Neuron (in vitro differentiated cells): ENCODE results near the gene HOXB1.

Experiments
- H2AFZ ChIP-seq: one replicate; pipeline ENCODE4 v1.6.1; 2013; ENCODE audit warnings: low read depth, mild to moderate bottlenecking, inconsistent platforms, low read length, moderate library complexity
- H3K27me3 ChIP-seq: one replicate; pipeline ENCODE4 v1.6.1; 2013; ENCODE audit warnings: low read length; ENCODE audit not compliant: insufficient read depth
- H3K36me3 ChIP-seq: one replicate; pipeline ENCODE4 v1.6.1; 2013; ENCODE audit warnings: low read length; ENCODE audit not compliant: insufficient read depth
- H3K4me1 ChIP-seq: one replicate; pipeline ENCODE4 v1.6.1; 2013; ENCODE audit warnings: low read length; ENCODE audit not compliant: insufficient read depth
- H3K4me3 ChIP-seq: 2 replicates; pipeline ENCODE4 v1.5.1; 2013; ENCODE audit warnings: mild to moderate bottlenecking, low read length, moderate library complexity
- H3K9me3 ChIP-seq: one replicate; pipeline ENCODE4 v1.6.1; 2013; ENCODE audit warnings: low read length

HOXB1 gene

GRCh38 chr17:48546924-48547807 is 16.4 kb upstream of the HOXB1 start:
- Histone ChIP-seq H3K9me3 (no peaks in the 10 kb centered on the region), H3K4me1 (no peaks in the 10 kb centered on the region), H3K27me3 (peaks cover 66% of the 10 kb centered on the region), H2AFZ (no peak overlapping the region), H3K36me3 (no peaks in the 10 kb centered on the region), H3K4me3 (peak overlapping the region; percentile 7)

- Histone ChIP-seq H2AFZ (no peak overlapping the region), H3K4me1 (no peaks in the 10 kb centered on the region), H3K4me3 (peak overlapping the region; percentile 7), H3K36me3 (no peaks in the 10 kb centered on the region), H3K27me3 (peaks cover 71% of the 10 kb centered on the region), H3K9me3 (no peaks in the 10 kb centered on the region)
These were observed 15.5 kb upstream of the HOXB1 start for GRCh38 chr17:48546137-48546923.

DNA sequence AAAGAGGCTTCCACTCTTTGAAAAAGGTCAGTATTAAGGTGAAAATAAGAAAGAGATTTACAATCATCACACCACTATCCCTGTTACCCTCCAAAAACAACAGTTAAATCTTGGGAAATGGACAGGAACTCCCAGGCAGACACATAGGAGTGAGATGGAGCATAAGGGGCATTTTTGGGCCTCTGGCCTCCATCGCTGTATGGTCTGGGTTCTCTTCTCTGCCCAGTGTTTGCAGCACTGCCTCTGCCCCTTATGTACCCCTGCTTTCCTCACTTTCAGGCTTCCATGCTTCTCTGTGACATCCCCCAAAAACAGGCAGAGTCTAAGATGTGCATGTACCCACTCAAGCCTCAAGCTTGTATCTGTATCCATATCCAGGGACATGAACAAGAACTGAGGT is 14.7 kb upstream of the HOXB1 start:
- Histone ChIP-seq H3K27me3 (peaks cover 77% of the 10 kb centered on the region), H2AFZ (no peak overlapping the region), H3K4me1 (no peaks in the 10 kb centered on the region), H3K9me3 (no peaks in the 10 kb centered on the region), H3K36me3 (no peaks in the 10 kb centered on the region), H3K4me3 (no peak overlapping the region)

DNA sequence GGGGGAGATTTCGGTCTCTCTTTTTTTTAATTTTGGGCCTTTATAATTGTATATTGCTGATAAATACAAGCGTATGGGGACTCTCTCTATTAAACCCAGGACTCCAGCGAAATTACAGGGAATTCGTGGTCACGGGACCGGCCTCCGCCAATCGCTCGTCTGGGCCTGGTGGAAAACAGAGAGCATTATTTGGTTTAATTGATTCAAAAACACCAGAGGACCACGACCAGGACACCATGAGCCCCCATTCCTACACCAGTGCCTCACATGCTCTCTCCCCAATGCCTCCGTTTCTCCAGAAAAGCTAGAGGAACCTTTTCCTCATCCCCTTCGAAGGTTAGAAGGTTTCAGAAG is 14.2 kb upstream of the HOXB1 start, which contains the start of gene HOXB2:
HOXB2 (minus strand) TSS at position 88 of the 354 bp plus-strand sequence. CDS start 198 bp downstream, outside the sequence.
- peak within 1 kb of the TSS; percentile 46 for H3K4me3 ChIP-seq
- H3K36me3 ChIP-seq: no peaks in the 10 kb centered on the region
- peaks cover 79% of the 10 kb centered on the region for H3K27me3 ChIP-seq
- H3K4me1 ChIP-seq: no peaks in the 10 kb centered on the region
- no peaks in the 10 kb centered on the region for H3K9me3 ChIP-seq
- no peak within 1 kb of the TSS for H2AFZ ChIP-seq

GRCh38 chr17:48544349-48545021 is 13.7 kb upstream of the HOXB1 start:
- H2AFZ ChIP-seq: no peak overlapping the region
- peaks cover 81% of the 10 kb centered on the region for H3K27me3 ChIP-seq
- no peaks in the 10 kb centered on the region for H3K9me3 ChIP-seq
- H3K4me3 ChIP-seq: peak overlapping the region; percentile 46
- H3K4me1 ChIP-seq: no peaks in the 10 kb centered on the region
- no peaks in the 10 kb centered on the region for H3K36me3 ChIP-seq

- no peak overlapping the region for H2AFZ ChIP-seq
- H3K36me3 ChIP-seq: no peaks in the 10 kb centered on the region
- H3K9me3 ChIP-seq: no peaks in the 10 kb centered on the region
- peak overlapping the region; percentile 46 for H3K4me3 ChIP-seq
- no peaks in the 10 kb centered on the region for H3K4me1 ChIP-seq
- peaks cover 85% of the 10 kb centered on the region for H3K27me3 ChIP-seq
These were observed 13.1 kb upstream of the HOXB1 start for GRCh38 chr17:48543854-48544348.

DNA sequence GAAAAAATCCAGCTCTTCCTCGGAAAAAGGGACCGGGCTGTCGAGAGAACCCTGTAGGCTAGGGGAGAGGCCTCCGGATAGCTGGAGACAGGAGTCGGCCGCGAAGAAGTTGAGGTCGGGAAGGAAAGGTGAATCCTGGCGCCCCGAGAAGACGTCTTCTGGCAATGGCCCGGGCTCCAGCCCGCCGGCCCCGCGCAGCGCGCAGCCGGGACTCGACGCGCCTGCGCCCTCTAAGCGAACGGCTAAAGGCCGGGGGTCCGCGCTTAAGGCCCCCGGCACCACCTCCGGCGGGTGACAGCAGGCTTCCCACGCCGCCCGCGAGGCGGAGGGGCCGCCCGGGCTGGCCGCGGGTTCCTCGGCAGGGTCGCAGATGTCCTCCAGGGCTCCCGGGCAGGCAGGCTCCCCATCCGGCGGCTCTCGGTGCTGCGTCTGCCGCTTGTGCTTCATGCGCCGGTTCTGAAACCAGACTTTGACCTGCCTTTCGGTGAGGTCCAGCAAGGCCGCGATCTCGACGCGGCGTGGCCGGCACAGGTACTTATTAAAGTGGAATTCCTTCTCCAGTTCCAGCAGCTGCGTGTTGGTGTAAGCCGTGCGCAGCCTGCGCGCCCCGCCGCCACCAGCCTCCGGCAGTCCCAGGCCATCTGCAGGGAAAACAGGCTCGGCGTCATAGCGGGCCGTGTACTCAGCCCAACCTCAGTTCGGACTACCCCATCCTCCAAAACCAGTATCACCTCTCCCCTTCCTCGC is 12.5 kb upstream of the HOXB1 start:
- H3K4me1 ChIP-seq: no peaks in the 10 kb centered on the region
- peaks cover 81% of the 10 kb centered on the region for H3K27me3 ChIP-seq
- H2AFZ ChIP-seq: peak overlapping the region; percentile 85

DNA sequence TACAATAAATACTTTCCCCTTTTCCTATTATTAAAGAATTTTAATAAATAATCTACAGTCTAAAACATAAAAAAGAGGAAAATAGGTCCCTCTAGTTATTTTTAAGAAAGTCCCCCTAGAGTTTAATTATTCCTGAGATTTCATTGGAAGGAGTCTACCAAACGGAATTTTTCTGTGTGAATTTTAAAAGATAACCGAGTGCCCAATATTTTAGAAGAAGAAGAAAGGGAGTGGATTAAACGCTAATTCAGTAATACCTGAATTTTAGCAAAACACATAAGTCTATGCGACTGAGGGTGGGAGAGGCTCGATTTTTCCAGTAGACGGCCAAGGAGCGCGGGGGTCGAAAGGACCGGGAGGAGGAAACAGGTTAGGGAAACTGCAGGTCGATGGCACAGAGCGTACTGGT is 11.9 kb upstream of the HOXB1 start:
- Histone ChIP-seq H3K4me3 (peak overlapping the region; percentile 46), H3K27me3 (peaks cover 76% of the 10 kb centered on the region), H3K4me1 (no peaks in the 10 kb centered on the region), H3K36me3 (no peaks in the 10 kb centered on the region), H2AFZ (peak overlapping the region; percentile 85), H3K9me3 (no peaks in the 10 kb centered on the region)

More for the DNA sequence above, 12.5 kb upstream of the HOXB1 start:
- Histone ChIP-seq H3K36me3 (no peaks in the 10 kb centered on the region), H3K4me3 (peak overlapping the region; percentile 46), H3K9me3 (no peaks in the 10 kb centered on the region)

DNA sequence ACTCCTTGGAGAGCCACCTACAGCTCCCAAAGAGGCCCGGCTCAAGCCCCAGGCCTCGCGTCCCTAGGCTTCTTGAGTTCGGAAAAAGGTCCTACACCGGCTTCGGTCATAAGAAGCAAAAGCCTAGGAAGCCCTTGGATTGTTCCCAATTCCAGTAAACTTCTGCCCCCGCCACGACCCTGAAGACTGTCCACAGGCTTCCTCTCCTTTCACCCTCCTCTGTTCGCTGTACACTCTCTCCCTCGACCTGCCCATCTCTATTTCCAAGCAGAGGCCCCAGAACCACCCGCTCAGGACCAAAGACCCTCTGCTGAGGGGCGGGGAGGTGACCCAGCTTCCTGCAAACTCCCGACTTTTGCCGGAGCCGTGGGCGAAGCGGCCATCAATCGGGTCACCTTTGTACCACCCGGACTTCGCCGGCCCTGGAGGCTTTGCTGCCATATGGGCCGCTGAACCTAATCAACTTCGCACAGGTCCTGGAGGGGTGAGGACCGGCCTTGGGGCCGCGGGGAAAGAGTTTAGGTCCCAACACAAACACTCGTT is 11.4 kb upstream of the HOXB1 start:
- H3K4me3 ChIP-seq: peak overlapping the region; percentile 28

GRCh38 chr17:48541577-48542113 is 10.8 kb upstream of the HOXB1 start:
- Histone ChIP-seq H3K4me3 (peak overlapping the region; percentile 28), H3K36me3 (no peaks in the 10 kb centered on the region), H3K9me3 (no peaks in the 10 kb centered on the region), H2AFZ (peak overlapping the region; percentile 58), H3K4me1 (no peaks in the 10 kb centered on the region), H3K27me3 (peaks cover 68% of the 10 kb centered on the region)

More for the DNA sequence above, 11.4 kb upstream of the HOXB1 start:
- H3K4me1 ChIP-seq: no peaks in the 10 kb centered on the region
- no peaks in the 10 kb centered on the region for H3K9me3 ChIP-seq
- peak overlapping the region; percentile 58 for H2AFZ ChIP-seq
- no peaks in the 10 kb centered on the region for H3K36me3 ChIP-seq
- peaks cover 73% of the 10 kb centered on the region for H3K27me3 ChIP-seq

GRCh38 chr17:48541036-48541576 is 10.3 kb upstream of the HOXB1 start:
- H3K27me3 ChIP-seq: peaks cover 62% of the 10 kb centered on the region

More at GRCh38 chr17:48541036-48541576, 10.3 kb upstream of the HOXB1 start:
- H3K4me1 ChIP-seq: no peaks in the 10 kb centered on the region
- peak overlapping the region; percentile 28 for H3K4me3 ChIP-seq
- H3K36me3 ChIP-seq: no peaks in the 10 kb centered on the region
- H2AFZ ChIP-seq: peak overlapping the region; percentile 58
- no peaks in the 10 kb centered on the region for H3K9me3 ChIP-seq
